T47D (cell line): ENCODE measurements around the gene BTBD9.

ENCODE experiments used
- DNase-seq, 2 experiments: peaks; one replicate each; pipeline versions ENCODE4 v3.0.0 to v3.0.0-alpha.2; 2011 to 2012; ENCODE audit warnings: low read depth in 1 of 2, low spot score in 1 of 2
- JUND ChIP-seq: IDR thresholded peaks from 2 replicates; pipeline ENCODE4 v1.6.1; 2012; ENCODE audit warnings: low read depth
- in situ Hi-C: cut with HindIII; loops from 2 replicates; pipeline ENCODE4 v1.10.0; 2016; ENCODE audit warnings: low sequenced_read_pairs, low pct_unique_long_range_greater_than_20kb

Gene BTBD9

DNA sequence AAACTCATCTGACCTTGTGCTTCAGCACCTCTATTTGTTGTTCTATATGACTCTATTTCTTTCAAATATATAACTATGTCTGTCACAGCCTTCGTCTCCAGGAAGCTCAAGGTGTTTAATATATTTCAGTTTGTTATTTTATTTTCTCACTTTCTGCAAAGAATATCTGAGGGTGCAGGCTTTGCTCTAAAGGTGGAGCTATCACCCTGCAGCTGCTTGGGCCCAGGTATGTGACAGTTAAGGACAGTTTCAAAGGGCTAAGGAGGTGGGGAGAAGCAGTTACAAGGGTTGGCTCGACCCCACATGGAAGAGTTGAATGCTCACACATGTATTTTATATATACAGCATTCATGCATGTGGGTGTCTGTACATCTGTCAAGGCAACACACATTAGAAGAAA, 405.6 kb downstream of the BTBD9 start:
- no peak for TF ChIP-seq JUND
- in situ Hi-C loops: no loop called here
- peak in 1 of 2 experiments; percentile 51 for DNase-seq

DNA sequence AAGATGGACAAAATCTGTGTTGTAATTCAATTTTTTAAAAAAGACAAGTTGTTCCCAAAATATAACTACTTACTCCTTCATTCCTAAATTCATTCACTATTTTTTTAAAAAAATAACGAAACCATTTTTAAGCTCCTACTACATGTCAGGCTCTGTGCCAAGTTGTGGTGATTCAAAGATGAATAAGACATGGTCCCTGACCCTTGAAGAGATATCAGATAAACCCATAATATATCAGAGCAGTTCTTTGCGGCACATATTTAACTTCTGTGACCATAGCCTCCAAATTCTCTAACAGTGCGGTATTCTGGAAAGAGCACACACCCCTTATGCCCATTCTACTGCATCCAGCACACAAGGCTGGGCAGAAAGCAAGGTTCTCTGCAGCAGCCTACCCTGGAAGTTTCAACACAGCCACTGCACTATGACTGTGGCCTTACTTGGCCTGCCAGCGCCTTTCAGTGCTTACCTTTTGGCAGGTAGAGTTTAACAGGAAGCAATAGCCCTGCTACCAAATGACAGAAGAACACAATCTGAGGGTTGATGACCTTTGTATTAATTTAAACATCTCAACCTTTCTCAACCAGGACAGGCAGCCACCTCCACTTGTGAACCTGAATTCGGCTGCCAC, 406.5 kb downstream of the BTBD9 start:
- in situ Hi-C loops: no loop called here
- no peak for TF ChIP-seq JUND
- no peak for DNase-seq

DNA sequence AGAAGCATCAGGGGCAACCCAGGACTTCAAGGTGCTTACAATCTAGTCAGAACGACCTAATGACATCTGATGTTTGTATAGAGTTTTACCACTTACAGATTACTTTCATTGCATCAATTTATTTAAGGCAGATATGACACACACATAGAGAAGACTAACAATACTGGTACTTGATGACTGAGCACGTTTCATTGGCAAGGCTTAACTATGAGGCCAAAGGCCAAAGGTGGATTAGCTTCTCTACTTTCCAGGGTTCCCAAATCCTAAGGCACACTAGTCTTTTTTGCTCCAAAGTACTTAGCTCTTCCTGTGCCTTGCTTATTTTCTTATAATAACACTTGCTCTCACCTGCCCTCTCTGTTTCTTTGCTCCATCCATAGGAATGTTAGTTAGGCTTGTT, 414.0 kb downstream of the BTBD9 start:
- in situ Hi-C loops: no loop called here
- TF ChIP-seq JUND: no peak
- no peak for DNase-seq

DNA sequence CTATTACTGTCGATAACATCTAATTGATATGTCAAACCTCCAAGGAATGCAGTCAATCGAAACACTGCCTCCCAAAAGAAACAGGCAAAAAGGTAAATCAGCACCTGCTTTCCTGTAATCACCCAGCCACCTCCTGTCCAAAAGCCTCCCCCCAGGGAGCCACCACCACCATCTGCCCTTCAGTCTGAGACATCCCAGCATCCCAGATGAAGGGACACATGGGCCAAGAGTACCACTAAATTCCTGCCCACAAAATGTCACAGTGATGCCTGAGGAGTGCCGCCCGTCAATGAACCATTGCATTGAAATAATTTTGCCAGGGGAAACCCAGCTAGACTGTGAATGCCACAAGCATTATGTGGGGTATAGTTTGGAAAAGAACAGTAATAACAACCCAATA, 418.5 kb downstream of the BTBD9 start:
- no peak for TF ChIP-seq JUND
- no peak for DNase-seq
- in situ Hi-C loops: no loop called here

DNA sequence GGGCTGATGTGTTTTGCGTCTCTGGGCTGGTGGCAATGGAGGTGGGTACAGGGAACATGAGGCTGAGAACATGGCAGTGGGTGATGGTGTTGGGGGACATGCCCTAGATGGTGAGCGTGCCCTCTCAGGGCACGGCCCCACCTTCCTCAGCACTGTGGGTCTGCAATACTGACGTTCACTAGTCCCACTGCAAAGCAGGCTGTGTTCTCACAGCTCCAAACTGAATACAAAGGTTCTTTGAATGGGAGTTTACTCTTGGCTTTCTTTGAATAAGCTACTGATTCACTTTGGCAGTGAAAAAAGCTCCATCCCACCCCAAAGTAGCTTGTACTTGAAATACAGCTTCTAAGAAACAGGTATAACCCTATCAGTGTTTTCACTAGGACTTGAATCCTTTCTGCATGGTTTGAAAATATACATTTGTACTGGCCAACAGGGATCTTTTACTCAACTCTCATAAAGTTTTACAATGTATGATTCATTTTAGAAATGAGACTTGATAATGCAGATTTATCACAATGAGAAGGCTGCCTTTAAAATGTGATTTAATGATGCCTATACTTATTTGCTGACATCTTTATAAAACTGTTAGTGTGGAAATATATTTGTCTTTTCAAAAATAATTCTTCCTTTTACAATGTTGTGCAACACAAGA, 419.5 kb downstream of the BTBD9 start:
- in situ Hi-C loops: no loop called here
- no peak for TF ChIP-seq JUND
- no peak for DNase-seq

DNA sequence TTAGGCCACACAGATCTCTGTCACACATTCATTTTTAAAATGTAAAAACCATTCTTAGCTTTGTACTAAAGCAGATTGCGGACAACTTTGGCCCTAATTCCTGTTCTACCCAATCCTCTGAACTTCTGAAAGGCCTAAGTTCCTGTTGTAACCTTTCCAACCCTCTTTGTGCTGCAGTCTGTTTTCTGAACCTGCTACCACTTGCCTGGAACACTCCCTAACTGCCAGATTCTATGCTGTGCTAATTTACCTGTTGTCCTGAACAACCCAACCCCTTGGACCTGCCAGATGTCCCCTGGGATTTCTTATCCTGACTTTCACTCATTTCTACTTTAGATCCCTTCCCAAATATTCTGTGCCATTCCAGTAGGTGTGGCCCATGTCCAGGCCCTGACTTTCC, 421.5 kb downstream of the BTBD9 start:
- no peak for TF ChIP-seq JUND
- DNase-seq: no peak
- in situ Hi-C loops: no loop called here

DNA sequence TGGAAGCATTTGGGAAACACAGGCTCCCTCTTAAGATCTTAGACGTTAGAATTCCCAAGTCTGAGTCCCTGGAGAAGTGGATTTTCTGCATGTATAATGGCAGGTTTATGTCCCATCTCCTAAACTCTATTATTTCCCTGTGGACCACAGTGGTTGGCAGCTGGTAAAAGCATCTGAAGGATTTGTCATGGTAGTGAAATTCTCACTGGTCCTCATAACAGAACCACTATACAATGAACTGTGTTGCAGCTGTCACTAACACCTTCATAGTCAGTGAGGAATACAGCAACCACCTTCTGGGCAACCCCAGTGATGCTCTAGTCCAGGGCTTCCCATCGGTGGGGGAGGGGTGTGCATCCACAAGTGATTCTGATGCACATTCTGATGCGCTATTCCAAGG, 423.3 kb downstream of the BTBD9 start:
- in situ Hi-C loops: no loop called here
- TF ChIP-seq JUND: no peak
- DNase-seq: no peak

DNA sequence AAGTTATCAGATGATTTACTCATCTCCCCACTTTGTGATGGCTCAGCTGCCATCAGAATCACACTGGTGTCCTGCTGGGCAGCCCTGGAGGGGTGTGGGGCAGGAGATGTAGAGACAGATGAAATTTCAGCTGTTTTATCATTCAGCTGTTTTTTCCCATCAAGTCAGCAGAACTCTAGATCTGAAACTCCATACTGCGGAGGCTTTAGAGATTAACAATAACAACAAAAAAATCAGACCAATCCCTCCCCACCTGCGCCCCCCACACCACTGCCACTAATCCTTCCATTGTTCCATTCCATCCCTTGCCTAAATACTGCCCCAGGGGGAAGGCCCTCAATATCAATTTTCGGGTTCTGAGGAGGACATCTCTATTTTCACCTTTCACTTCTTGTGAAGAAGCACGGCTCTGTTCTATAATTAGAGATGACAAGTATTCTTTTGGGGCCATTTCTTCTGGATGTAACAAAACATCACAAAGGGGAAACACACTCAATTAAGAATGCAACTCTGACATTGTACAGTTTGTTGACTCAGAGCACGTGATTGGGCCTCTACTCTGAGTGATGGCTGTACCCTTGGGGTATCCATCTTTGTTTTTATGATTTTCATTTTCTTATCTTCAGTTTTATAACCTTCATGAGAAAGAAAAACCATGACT, 423.9 kb downstream of the BTBD9 start:
- DNase-seq: no peak
- in situ Hi-C loops: no loop called here
- TF ChIP-seq JUND: no peak

DNA sequence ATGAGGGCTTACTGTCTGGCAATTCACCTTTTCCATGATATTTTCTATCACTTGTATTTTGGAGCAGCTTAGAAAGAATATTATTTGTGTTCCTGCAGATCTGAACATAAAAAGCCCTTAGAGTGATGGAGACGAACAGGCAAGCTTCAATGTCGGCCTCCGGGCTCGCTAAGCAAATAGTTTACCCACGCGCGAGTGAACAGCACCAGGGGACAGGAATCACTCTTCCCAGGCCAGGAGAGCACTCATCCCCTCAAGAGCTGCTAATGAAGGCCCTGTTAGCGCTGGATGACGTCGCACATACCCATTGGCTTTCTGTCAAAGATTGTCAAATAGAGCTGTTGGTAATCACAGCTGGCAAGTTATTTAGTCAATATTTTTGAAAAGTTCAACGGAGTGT, 424.5 kb downstream of the BTBD9 start:
- in situ Hi-C loops: no loop called here

DNA sequence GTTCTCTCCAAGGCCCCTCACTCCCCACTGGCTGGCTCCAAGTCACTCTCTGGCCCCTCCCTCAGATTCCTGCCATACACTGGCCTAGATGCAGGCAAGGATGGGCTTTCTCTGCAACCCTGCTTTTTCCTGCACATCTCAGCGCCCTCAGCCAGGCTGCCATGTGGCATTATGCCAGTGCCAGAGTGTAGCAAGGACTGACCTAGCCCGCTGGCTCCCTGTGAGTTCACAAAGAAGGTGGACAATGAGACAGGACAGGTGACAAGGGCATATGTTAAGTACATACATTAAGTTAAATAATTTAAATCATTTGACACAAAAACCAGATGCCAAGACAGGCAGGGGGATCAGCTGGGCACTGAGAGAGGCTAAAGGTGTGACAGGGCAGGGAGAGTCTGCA, 425.6 kb downstream of the BTBD9 start:
- peak in 1 of 2 experiments; percentile 31 for DNase-seq
- no peak for TF ChIP-seq JUND
- in situ Hi-C loops: no loop called here

More for the DNA sequence above, 424.5 kb downstream of the BTBD9 start:
- DNase-seq: no peak
- no peak for TF ChIP-seq JUND

DNA sequence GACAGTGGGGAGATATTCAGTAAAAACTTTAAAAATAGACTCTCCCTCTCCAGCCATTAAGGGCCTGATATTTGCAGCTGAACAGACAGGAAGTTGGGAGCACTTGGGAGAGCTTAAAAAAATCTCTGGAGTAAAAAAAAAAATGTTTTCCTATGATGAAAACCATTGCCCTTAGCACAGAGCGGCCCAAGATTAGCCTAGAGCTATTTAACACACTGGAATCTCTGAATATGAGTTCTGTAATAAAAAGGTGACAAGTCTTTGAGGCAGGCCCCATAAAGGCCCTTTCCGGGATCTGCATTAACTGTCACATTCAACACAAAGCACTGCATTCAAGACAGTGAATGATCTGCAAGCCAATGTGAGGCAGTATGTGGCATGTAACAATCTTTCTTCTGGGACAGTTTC, 426.5 kb downstream of the BTBD9 start:
- TF ChIP-seq JUND: no peak
- peak in 1 of 2 experiments; percentile 51 for DNase-seq
- in situ Hi-C loops: no loop called here

DNA sequence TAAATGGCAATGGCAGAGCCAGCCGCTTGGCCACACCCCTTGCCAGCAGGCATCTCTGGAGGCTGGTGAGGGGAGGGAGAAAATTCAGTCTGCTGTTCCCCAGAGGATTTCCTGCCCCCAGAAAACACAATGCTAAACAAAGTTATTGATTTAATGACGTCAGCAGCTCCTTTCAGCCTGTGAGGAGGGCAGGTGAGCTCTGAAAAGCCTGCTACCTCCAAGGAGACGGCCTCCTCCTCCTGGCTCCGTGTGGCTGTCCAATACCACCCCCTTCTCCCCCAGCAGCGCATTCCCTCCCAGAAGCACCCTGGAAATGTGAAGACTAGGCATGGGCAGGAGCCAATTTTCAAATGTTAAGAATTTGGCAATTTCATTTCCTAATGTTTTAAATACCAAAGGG, 427.1 kb downstream of the BTBD9 start:
- peak in 1 of 2 experiments; percentile 88 for DNase-seq
- in situ Hi-C loops: no loop called here
- 0 out of 2 replicates have a peak, but pooled peaks have one; percentile 33 for TF ChIP-seq JUND

DNA sequence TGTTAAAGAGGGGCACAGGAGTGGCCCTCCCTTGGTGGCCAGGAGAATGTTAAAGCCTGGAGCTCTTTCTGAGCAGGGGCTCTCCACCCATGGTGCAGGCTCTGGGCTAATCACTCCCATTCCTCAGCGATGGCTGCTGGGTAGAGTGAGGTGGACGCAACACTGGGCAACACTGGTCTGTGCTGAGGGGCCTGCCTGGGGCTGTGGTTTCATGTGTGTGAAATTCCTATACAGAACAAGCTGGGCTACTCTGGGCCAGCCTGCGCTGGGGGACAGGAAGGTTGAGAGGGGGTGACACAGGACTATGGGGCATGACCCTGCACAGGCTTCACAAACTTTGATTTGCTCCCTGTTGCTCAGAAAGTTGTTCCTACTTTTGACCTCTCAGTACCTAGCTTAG, 427.6 kb downstream of the BTBD9 start:
- DNase-seq: peak in 1 of 2 experiments; percentile 38
- in situ Hi-C loops: no loop called here
- no peak for TF ChIP-seq JUND
